ENCODE measurements around the gene NDUFS5. TPM values are rescaled to one million over a fixed set of nuclear protein-coding genes. Genes with fewer than 3 reads are reported as not detected.
"Not testable (repeated sequence)": the region's sequence is repeated elsewhere in the genome, so short reads cannot be mapped to it uniquely, and the experiment has no call there.

The NDUFS5 gene
- total RNA-seq, 2 donors from 2014 or later, result 295 to 349 TPM

GRCh38 chr1:39065542-39065941 lies 39.4 kb downstream of the NDUFS5 start:
- no peaks in the 10 kb centered on the region for H3K9me3 ChIP-seq (ENCODE audit: control insufficient read depth, low read length)
- no peaks in the 10 kb centered on the region for H3K27me3 ChIP-seq (ENCODE audit: control insufficient read depth, insufficient read depth, low read length, poor library complexity, severe bottlenecking)
- H3K9ac ChIP-seq (ENCODE audit: extremely low read depth, low read length, poor library complexity, severe bottlenecking), result no peak overlapping the region
- 83 to 93% methylated on average over 1 to 2 of the region's 3 CpGs for WGBS, 2 experiments (ENCODE audit: insufficient coverage in 1 of 2, insufficient read length in 1 of 2)
- Mint-ChIP-seq H3K27ac (no peak overlapping the region), H3K36me3 (ENCODE audit: low read depth) (no peaks in the 10 kb centered on the region), H3K9me3 (no peaks in the 10 kb centered on the region), H3K4me1 (no peaks in the 10 kb centered on the region), H3K27me3 (ENCODE audit: insufficient read depth) (peaks cover 3% of the 10 kb centered on the region), H3K4me3 (no peak overlapping the region)
- H3K4me1 ChIP-seq (ENCODE audit: control insufficient read depth, insufficient read depth, low read length), result no peaks in the 10 kb centered on the region
- H3K36me3 ChIP-seq (ENCODE audit: control insufficient read depth, insufficient read depth, low read length), result no peaks in the 10 kb centered on the region
- no peak overlapping the region for H3K4me3 ChIP-seq (ENCODE audit: low read length)
- H3K27ac ChIP-seq (ENCODE audit: low read depth, low read length), result no peak overlapping the region
- no peak for TF ChIP-seq CTCF (conservative IDR thresholded peaks at IDR 0.05)
- no peak for DNase-seq

- DNase-seq; H3K9ac ChIP-seq (ENCODE audit: extremely low read depth, low read length, poor library complexity, severe bottlenecking); H3K36me3 Mint-ChIP-seq (ENCODE audit: low read depth); H3K27ac ChIP-seq (ENCODE audit: low read depth, low read length); H3K36me3 ChIP-seq (ENCODE audit: control insufficient read depth, insufficient read depth, low read length); H3K4me3 Mint-ChIP-seq; H3K4me1 ChIP-seq (ENCODE audit: control insufficient read depth, insufficient read depth, low read length); H3K27me3 ChIP-seq (ENCODE audit: control insufficient read depth, insufficient read depth, low read length, poor library complexity, severe bottlenecking); H3K4me3 ChIP-seq (ENCODE audit: low read length); H3K27ac Mint-ChIP-seq; H3K27me3 Mint-ChIP-seq (ENCODE audit: insufficient read depth); H3K4me1 Mint-ChIP-seq: not testable (repeated sequence)
- 96 to 97% methylated on average over 5 to 7 of the region's 7 CpGs for WGBS, 2 experiments (ENCODE audit: insufficient coverage in 1 of 2, insufficient read length in 1 of 2)
- peaks cover 18% of the 10 kb centered on the region for H3K9me3 Mint-ChIP-seq
- H3K9me3 ChIP-seq (ENCODE audit: control insufficient read depth, low read length), result peaks cover 16% of the 10 kb centered on the region
Measured at GRCh38 chr1:39068227-39068626, 42.1 kb downstream of the NDUFS5 start.

GRCh38 chr1:39071557-39071956 lies 45.4 kb downstream of the NDUFS5 start:
- not testable (repeated sequence) for H3K4me3 ChIP-seq (ENCODE audit: low read length); H3K27ac ChIP-seq (ENCODE audit: low read depth, low read length); H3K4me3 Mint-ChIP-seq; H3K4me1 Mint-ChIP-seq; H3K36me3 Mint-ChIP-seq (ENCODE audit: low read depth); H3K27me3 Mint-ChIP-seq (ENCODE audit: insufficient read depth); H3K36me3 ChIP-seq (ENCODE audit: control insufficient read depth, insufficient read depth, low read length); H3K9ac ChIP-seq (ENCODE audit: extremely low read depth, low read length, poor library complexity, severe bottlenecking); H3K27me3 ChIP-seq (ENCODE audit: control insufficient read depth, insufficient read depth, low read length, poor library complexity, severe bottlenecking); H3K4me1 ChIP-seq (ENCODE audit: control insufficient read depth, insufficient read depth, low read length); DNase-seq; H3K27ac Mint-ChIP-seq
- peaks cover 16% of the 10 kb centered on the region for H3K9me3 ChIP-seq (ENCODE audit: control insufficient read depth, low read length)
- peaks cover 23% of the 10 kb centered on the region for H3K9me3 Mint-ChIP-seq

- peaks cover 22% of the 10 kb centered on the region for H3K27me3 ChIP-seq (ENCODE audit: control insufficient read depth, insufficient read depth, low read length, poor library complexity, severe bottlenecking)
- peaks cover 31% of the 10 kb centered on the region for H3K27me3 Mint-ChIP-seq (ENCODE audit: insufficient read depth)
- DNase-seq, result no peak
- H3K4me3 Mint-ChIP-seq, result no peak overlapping the region
- no peaks in the 10 kb centered on the region for H3K36me3 ChIP-seq (ENCODE audit: control insufficient read depth, insufficient read depth, low read length)
- peaks cover 2% of the 10 kb centered on the region for H3K4me1 Mint-ChIP-seq
- no peak overlapping the region for H3K9ac ChIP-seq (ENCODE audit: extremely low read depth, low read length, poor library complexity, severe bottlenecking)
- peaks cover 11% of the 10 kb centered on the region for H3K9me3 ChIP-seq (ENCODE audit: control insufficient read depth, low read length)
- no peak for TF ChIP-seq CTCF (conservative IDR thresholded peaks at IDR 0.05)
- no peaks in the 10 kb centered on the region for H3K4me1 ChIP-seq (ENCODE audit: control insufficient read depth, insufficient read depth, low read length)
- WGBS, 2 experiments (ENCODE audit: insufficient coverage in 1 of 2, insufficient read length in 1 of 2), result 91 to 93% methylated on average over 12 to 13 of the region's 13 CpGs
- no peak overlapping the region for H3K27ac Mint-ChIP-seq
- H3K36me3 Mint-ChIP-seq (ENCODE audit: low read depth), result no peaks in the 10 kb centered on the region
- H3K9me3 Mint-ChIP-seq, result peaks cover 22% of the 10 kb centered on the region
- no peak overlapping the region for H3K4me3 ChIP-seq (ENCODE audit: low read length)
- no peak overlapping the region for H3K27ac ChIP-seq (ENCODE audit: low read depth, low read length)
Measured at GRCh38 chr1:39076127-39076798, 50.1 kb downstream of the NDUFS5 start.

All from endodermal cell (in vitro differentiated cells).